AG09319 (cell line): ENCODE results near the gene PTGFRN.

ENCODE experiments used
- DNase-seq: peaks from one replicate; pipeline ENCODE4 v3.0.0-alpha.2; 2010; ENCODE audit warnings: low read depth; ENCODE audit errors: extremely low read depth
- TF ChIP-seq, protein P1 (sequence below): IDR thresholded peaks from 2 replicates; pipeline ENCODE4 v1.5.1; 2011; ENCODE audit warnings: low read depth, mild to moderate bottlenecking, inconsistent platforms, low read length, moderate library complexity

The PTGFRN gene

DNA sequence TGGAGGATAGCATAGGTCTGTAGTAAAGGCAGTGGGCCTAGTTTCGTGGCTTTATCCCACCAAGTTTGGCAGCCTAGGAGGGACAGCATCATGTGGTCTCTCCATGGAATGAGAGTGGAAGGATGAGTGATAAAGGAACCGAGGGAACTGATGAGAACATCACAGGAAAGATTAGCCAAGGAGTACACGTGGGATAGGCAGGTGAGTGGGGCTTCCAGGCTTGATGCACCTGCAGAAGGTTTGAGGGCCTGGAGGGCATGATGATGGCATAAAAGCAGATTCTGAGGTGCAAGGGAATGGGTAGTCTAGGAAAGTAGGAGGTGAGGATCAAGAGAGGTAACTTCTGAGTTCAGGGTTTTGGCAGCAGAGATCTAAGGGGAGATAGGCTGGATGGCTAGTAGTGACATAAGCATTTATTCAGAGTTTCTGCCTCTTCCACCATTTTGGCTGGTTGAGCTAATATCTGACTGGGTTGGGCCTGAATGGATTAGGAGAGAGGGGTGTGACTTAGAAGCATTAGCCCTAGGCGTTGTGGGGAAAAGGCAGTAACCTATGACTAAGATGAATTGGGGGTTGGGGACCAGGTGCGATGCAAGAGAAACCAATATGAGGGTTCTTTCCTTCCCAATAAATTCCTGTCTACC lies 9.1 kb downstream of the PTGFRN start:
- no peak for DNase-seq
- TF ChIP-seq, protein P1, sequence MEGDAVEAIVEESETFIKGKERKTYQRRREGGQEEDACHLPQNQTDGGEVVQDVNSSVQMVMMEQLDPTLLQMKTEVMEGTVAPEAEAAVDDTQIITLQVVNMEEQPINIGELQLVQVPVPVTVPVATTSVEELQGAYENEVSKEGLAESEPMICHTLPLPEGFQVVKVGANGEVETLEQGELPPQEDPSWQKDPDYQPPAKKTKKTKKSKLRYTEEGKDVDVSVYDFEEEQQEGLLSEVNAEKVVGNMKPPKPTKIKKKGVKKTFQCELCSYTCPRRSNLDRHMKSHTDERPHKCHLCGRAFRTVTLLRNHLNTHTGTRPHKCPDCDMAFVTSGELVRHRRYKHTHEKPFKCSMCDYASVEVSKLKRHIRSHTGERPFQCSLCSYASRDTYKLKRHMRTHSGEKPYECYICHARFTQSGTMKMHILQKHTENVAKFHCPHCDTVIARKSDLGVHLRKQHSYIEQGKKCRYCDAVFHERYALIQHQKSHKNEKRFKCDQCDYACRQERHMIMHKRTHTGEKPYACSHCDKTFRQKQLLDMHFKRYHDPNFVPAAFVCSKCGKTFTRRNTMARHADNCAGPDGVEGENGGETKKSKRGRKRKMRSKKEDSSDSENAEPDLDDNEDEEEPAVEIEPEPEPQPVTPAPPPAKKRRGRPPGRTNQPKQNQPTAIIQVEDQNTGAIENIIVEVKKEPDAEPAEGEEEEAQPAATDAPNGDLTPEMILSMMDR: no peak

DNA sequence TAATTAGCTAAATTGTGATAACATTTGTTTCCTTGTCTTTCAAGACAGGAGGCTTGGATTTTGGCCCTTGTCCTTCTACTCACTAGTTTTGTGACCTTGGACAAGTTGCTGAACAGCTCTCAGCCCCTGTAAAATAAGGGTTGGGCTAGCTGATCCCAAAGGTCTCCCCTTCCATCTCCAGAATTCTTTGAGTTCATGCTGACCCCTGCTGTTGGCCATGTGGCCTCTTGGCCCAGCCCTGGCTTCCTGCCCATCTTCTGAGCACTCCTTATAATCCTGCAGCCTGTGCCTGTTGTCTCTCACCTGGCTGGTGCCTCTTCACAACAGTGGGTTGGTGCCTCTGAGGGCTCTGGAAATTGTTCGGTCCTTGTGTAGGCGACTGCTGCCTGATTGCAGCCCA lies 10.1 kb downstream of the PTGFRN start:
- TF ChIP-seq, protein P1: no peak
- no peak for DNase-seq

DNA sequence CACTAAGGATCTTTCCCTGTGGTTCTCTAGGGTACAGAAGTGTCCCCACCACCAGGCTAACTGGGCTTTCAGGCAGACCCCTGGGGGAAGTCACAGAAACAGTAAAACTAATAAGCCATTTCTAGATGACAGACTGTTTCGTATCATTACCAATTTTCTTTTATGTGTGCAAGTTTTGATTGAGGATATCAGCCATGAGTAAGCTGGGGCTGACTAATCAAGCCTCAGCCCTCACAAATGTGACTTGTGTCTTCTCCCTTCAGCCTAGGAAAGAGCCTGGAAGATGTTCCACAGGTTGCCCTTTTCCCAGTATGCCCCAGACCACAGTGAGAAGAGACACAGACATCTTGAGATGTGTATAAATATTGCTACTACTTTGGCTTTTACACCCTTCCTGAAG lies 10.5 kb downstream of the PTGFRN start:
- no peak for DNase-seq
- TF ChIP-seq, protein P1: no peak

GRCh38 chr1:116921301-116921885 lies 11.7 kb downstream of the PTGFRN start:
- DNase-seq: no peak
- TF ChIP-seq, protein P1: no peak

GRCh38 chr1:116921937-116922336 lies 12.2 kb downstream of the PTGFRN start:
- TF ChIP-seq, protein P1: no peak
- no peak for DNase-seq

- TF ChIP-seq, protein P1: no peak
- no peak for DNase-seq
Observed at GRCh38 chr1:116923421-116923820, 13.7 kb downstream of the PTGFRN start.

DNA sequence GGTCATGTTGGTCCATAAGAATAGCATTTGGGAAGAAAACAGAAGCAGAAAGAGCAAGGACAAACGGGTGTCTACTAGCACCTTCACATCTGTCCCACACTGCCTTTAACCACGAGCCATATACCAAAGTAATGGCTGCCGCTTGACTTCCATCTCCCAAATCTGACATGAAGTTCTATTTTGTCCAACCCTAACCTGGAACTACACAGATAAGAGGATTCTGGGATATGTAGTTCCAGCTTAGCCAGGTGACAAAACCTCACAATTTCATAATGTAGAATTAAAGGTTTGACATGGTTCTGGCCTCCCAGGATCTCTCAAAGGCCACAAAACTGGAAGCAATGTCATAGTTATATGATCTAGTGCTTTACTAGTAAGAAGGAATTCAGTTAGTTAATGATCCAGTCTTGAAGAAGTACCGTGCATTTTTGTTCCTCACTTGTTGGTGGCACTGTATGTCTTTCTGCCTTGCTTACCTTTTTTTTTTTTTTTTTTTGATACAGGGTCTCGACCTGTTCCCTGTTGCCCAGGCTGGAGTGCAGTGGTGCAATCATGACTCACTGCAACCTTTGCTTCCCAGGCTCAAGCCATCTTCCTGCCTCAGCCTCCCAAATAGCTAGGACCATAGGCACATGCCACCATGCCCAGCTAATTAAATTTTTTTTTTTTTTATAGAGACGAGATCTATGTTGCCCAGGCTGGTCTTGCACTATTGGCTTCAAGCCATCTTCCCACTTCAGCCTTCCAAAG lies 17.5 kb downstream of the PTGFRN start:
- DNase-seq: no peak
- TF ChIP-seq, protein P1: no peak
